SK-N-SH (cell line): ENCODE data around the gene MCF2L2. TPM values are rescaled to one million over a fixed set of nuclear protein-coding genes. Genes with fewer than 3 reads are reported as not detected.

Experiments
- CTCF ChIA-PET: fragments of 300-600, 350-600 bp; formaldehyde crosslinking; extraction: SDS; loops from one replicate; lab custom pipeline; 2021; lab: Yijun Ruan, JAX
- POLR2A ChIA-PET: fragments of 350-600 bp; sonication (Branson Sonifier 250); formaldehyde crosslinking; extraction: SDS; loops from one replicate; lab custom pipeline; 2020; ENCODE audit warnings: antibody characterized with exemption, inconsistent platforms; lab: Yijun Ruan, JAX
- DNase-seq: peaks from one replicate; pipeline ENCODE4 v3.0.0; 2012
- H2AFZ ChIP-seq: fragments of 200-600 bp; sonication (generic); 2 replicates; pipeline ENCODE4 v1.8.1; 2016; ENCODE audit warnings: antibody characterized with exemption, mild to moderate bottlenecking, low read depth
- H3F3A ChIP-seq: fragments of 200-600 bp; sonication (generic); replicated peaks from 2 replicates; pipeline ENCODE3; 2016; ENCODE audit warnings: antibody characterized with exemption, mild to moderate bottlenecking; ENCODE audit not compliant: insufficient read depth
- H3K27ac ChIP-seq, 2 experiments: fragments of 200-500 bp in 1 of 2; fragments of 200-600 bp in 1 of 2; sonication (Bioruptor generic) in 1 of 2; sonication (generic), shearing (Covaris generic) in 1 of 2; 2 replicates each; pipeline versions ENCODE4 v1.5.1 to v1.6.1; 2014 to 2016; ENCODE audit warnings: low read depth in 2 of 2, inconsistent platforms in 1 of 2, low read length in 1 of 2, mild to moderate bottlenecking in 1 of 2, mixed read lengths in 1 of 2
- H3K27me3 ChIP-seq: fragments of 200-600 bp; sonication (generic), shearing (Covaris generic); 2 replicates; pipeline ENCODE4 v1.6.1; 2016; ENCODE audit warnings: mixed run types; ENCODE audit not compliant: insufficient read depth
- H3K36me3 ChIP-seq, 2 experiments: fragments of 200-500 bp in 1 of 2; fragments of 200-600 bp in 1 of 2; sonication (Bioruptor generic) in 1 of 2; sonication (generic) in 1 of 2; replicated peaks in 1 of 2; 2 replicates each; pipeline versions ENCODE3 to v1.5.1; 2014 to 2016; ENCODE audit warnings: low read length in 1 of 2, mild to moderate bottlenecking in 1 of 2; ENCODE audit not compliant: insufficient read depth in 2 of 2, control insufficient read depth in 1 of 2
- H3K4me1 ChIP-seq, 2 experiments: fragments of 200-500 bp in 1 of 2; fragments of 200-600 bp in 1 of 2; sonication (Bioruptor generic) in 1 of 2; sonication (generic), shearing (Covaris generic) in 1 of 2; 2 replicates each; pipeline versions ENCODE4 v1.5.1 to v1.6.1; 2014 to 2016; ENCODE audit warnings: low read depth in 1 of 2, low read length in 1 of 2, mixed run types in 1 of 2; ENCODE audit not compliant: insufficient read depth in 2 of 2, control insufficient read depth in 1 of 2
- H3K4me2 ChIP-seq: fragments of 200-600 bp; sonication (generic), shearing (Covaris generic); 2 replicates; pipeline ENCODE4 v1.6.1; 2017; ENCODE audit warnings: mixed run types
- H3K4me3 ChIP-seq, 2 experiments: fragments of 200-500 bp in 1 of 2; fragments of 200-600 bp in 1 of 2; sonication (Bioruptor generic) in 1 of 2; sonication (generic), shearing (Covaris generic) in 1 of 2; 2 replicates each; pipeline versions ENCODE4 v1.5.1 to v1.8.1; 2014 to 2016; ENCODE audit warnings: low read depth in 2 of 2, inconsistent platforms in 1 of 2, low read length in 1 of 2, mild to moderate bottlenecking in 1 of 2, mixed read lengths in 1 of 2, moderate library complexity in 1 of 2
- H3K79me2 ChIP-seq: fragments of 200-600 bp; sonication (generic); 2 replicates; pipeline ENCODE4 v1.8.1; 2017; ENCODE audit warnings: mild to moderate bottlenecking; ENCODE audit not compliant: insufficient read depth
- H3K9ac ChIP-seq: fragments of 200-600 bp; sonication (generic); 2 replicates; pipeline ENCODE4 v1.6.1; 2017; ENCODE audit warnings: mixed run types
- H3K9me2 ChIP-seq: fragments of 200-600 bp; sonication (generic); 2 replicates; pipeline ENCODE4 v1.6.1; 2017; ENCODE audit warnings: mixed run types
- H3K9me3 ChIP-seq: fragments of 200-600 bp; sonication (generic); 2 replicates; pipeline ENCODE4 v1.6.1; 2017; ENCODE audit warnings: mixed run types, mild to moderate bottlenecking, moderate library complexity
- H4K20me1 ChIP-seq: fragments of 200-600 bp; sonication (generic); 2 replicates; pipeline ENCODE4 v1.6.1; 2017; ENCODE audit warnings: mild to moderate bottlenecking, mixed run types; ENCODE audit not compliant: insufficient read depth
- CHD2 ChIP-seq: fragments of 150-350 bp; IDR thresholded peaks from 2 replicates; pipeline ENCODE4 v1.6.1; 2018; ENCODE audit warnings: low read length; ENCODE audit not compliant: partially characterized antibody
- ELF1 ChIP-seq: IDR thresholded peaks from 2 replicates; pipeline ENCODE4 v1.4.0; 2012
- GABPA ChIP-seq: IDR thresholded peaks from 2 replicates; pipeline ENCODE4 v1.4.0; 2012; ENCODE audit warnings: low read depth, mild to moderate bottlenecking
- MAX ChIP-seq: IDR thresholded peaks from 2 replicates; pipeline ENCODE4 v1.4.0; 2012; ENCODE audit warnings: low read depth
- MEF2A ChIP-seq: IDR thresholded peaks from 2 replicates; pipeline ENCODE4 v1.4.0; 2012; ENCODE audit warnings: low read depth, borderline replicate concordance
- MXI1 ChIP-seq: IDR thresholded peaks from 2 replicates; pipeline ENCODE4 v1.6.1; 2012; ENCODE audit warnings: mild to moderate bottlenecking, low read depth, low read length, improper control_type of control experiment
- NFIC ChIP-seq: IDR thresholded peaks from 2 replicates; pipeline ENCODE4 v1.4.0; 2012; ENCODE audit warnings: borderline replicate concordance
- POLR2AphosphoS5 ChIP-seq: IDR thresholded peaks from 2 replicates; pipeline ENCODE4 v1.6.1; 2012; ENCODE audit warnings: low read depth, low read length
- RAD21 ChIP-seq: IDR thresholded peaks from 2 replicates; pipeline ENCODE4 v1.6.1; 2012; ENCODE audit warnings: mild to moderate bottlenecking, low read length
- RCOR1 ChIP-seq: fragments of 150-350 bp; IDR thresholded peaks from 2 replicates; pipeline ENCODE4 v1.6.1; 2017; ENCODE audit warnings: antibody characterized with exemption, low read length
- RFX5 ChIP-seq: IDR thresholded peaks from 2 replicates; pipeline ENCODE4 v1.6.1; 2012; ENCODE audit warnings: mild to moderate bottlenecking, improper control_type of control experiment, low read length
- RXRA ChIP-seq: IDR thresholded peaks from 2 replicates; pipeline ENCODE4 v1.4.0; 2012; ENCODE audit warnings: low read depth, mild to moderate bottlenecking, borderline replicate concordance
- SIN3A ChIP-seq: IDR thresholded peaks from 2 replicates; pipeline ENCODE4 v1.6.1; 2012; ENCODE audit warnings: low read depth, mild to moderate bottlenecking, low read length, moderate library complexity, borderline replicate concordance
- TAF1 ChIP-seq: IDR thresholded peaks from 2 replicates; pipeline ENCODE4 v1.6.1; 2012; ENCODE audit warnings: low read depth, mild to moderate bottlenecking, low read length, moderate library complexity, borderline replicate concordance
- YY1 ChIP-seq: IDR thresholded peaks from 2 replicates; pipeline ENCODE4 v1.4.0; 2012; ENCODE audit warnings: low read depth, mild to moderate bottlenecking
- WGBS: methylation state at CpG from one replicate; pipeline ENCODE4 v1.1.6; 2017; ENCODE audit warnings: low lambda C conversion rate; 5-methylcytosine and 5-hydroxymethylcytosine counted together
- polyA plus RNA-seq, 3 experiments: library from polyadenylated mRNA; depleted of rRNA; stranded (reverse); fragments of >200 nt; gene quantifications; 2 replicates each; pipeline ENCODE4 v1.2.3, GENCODE V29; 2012
- TF ChIP-seq, protein P1 (sequence below): IDR thresholded peaks from 2 replicates; pipeline ENCODE4; 2012

Gene MCF2L2
- polyA plus RNA-seq, 1 of the 3 experiments (the other 2 are of a cell fraction): 0.56 TPM

GRCh38 chr3:183252118-183252782 lies 176.2 kb downstream of the MCF2L2 start:
- H3K9ac ChIP-seq: peak overlapping the region; percentile 38; the same call in 1 of the 2 replicates
- peak overlapping the region; percentile 94; the same call in 1 of the 2 replicates for H3K4me2 ChIP-seq
- DNase-seq: no peak
- CTCF ChIA-PET: interaction anchor here (0.8 to 3.4 kb wide), 6 partner anchors 18 to 134 kb away, joined by 3 to 19 read pairs (median 3); no protein-coding TSS in a partner anchor
- POLR2A ChIA-PET: no interaction called here
- peak overlapping the region in 1 of 2 experiments; percentile 88; a peak in 3 of 4 replicates for H3K4me3 ChIP-seq
- no peaks in the 10 kb centered on the region for H3F3A ChIP-seq
- no peak for TF ChIP-seq MEF2A
- TF ChIP-seq SIN3A: no peak
- no peak for TF ChIP-seq CHD2
- no peak for TF ChIP-seq MAX
- TF ChIP-seq RAD21: no peak
- TF ChIP-seq RXRA: no peak
- no peak for TF ChIP-seq YY1
- no peak for TF ChIP-seq GABPA
- H3K4me1 ChIP-seq: peaks cover 0 to 2% of the 10 kb centered on the region in 2 experiments; a peak in 1 of 4 replicates
- no peaks in the 10 kb centered on the region for H3K9me3 ChIP-seq
- no peaks in the 10 kb centered on the region for H3K27me3 ChIP-seq
- H3K79me2 ChIP-seq: peaks cover 25% of the 10 kb centered on the region
- peaks cover 0 to 3% of the 10 kb centered on the region in 2 experiments for H3K36me3 ChIP-seq
- whole genome bisulfite sequencing: 95% methylated on average over 5 of the region's 5 CpGs
- H3K27ac ChIP-seq: peak overlapping the region in 1 of 2 experiments; percentile 77; a peak in 1 of 4 replicates
- no peaks in the 10 kb centered on the region for H3K9me2 ChIP-seq
- H2AFZ ChIP-seq: 0 out of 2 replicates have a peak overlapping the region, but pooled peaks have one; percentile 24
- H4K20me1 ChIP-seq: no peaks in the 10 kb centered on the region

GRCh38 chr3:183249006-183249718 lies 179.3 kb downstream of the MCF2L2 start:
- no peaks in the 10 kb centered on the region for H3K79me2 ChIP-seq
- POLR2A ChIA-PET: no interaction called here
- no peak overlapping the region for H3K27ac ChIP-seq
- H3K9ac ChIP-seq: no peak overlapping the region
- H3K4me3 ChIP-seq: no peak overlapping the region
- H3K36me3 ChIP-seq: no peaks in the 10 kb centered on the region
- WGBS: 98% methylated on average over 5 of the region's 6 CpGs
- no peaks in the 10 kb centered on the region for H3K9me2 ChIP-seq
- no peaks in the 10 kb centered on the region for H3K27me3 ChIP-seq
- no peak for DNase-seq
- no peaks in the 10 kb centered on the region for H4K20me1 ChIP-seq
- H3K4me1 ChIP-seq: no peaks in the 10 kb centered on the region; a peak in 1 of 4 replicates
- H3K4me2 ChIP-seq: no peak overlapping the region
- CTCF ChIA-PET: no interaction called here
- H2AFZ ChIP-seq: no peak overlapping the region
- H3K9me3 ChIP-seq: no peaks in the 10 kb centered on the region
- TF ChIP-seq NFIC: no peak
- no peak for TF ChIP-seq MEF2A
- TF ChIP-seq ELF1: no peak
- no peak for TF ChIP-seq TAF1
- no peak for TF ChIP-seq RAD21
- TF ChIP-seq MAX: no peak
- no peak for TF ChIP-seq SIN3A
- no peak for TF ChIP-seq YY1
- TF ChIP-seq, protein P1, sequence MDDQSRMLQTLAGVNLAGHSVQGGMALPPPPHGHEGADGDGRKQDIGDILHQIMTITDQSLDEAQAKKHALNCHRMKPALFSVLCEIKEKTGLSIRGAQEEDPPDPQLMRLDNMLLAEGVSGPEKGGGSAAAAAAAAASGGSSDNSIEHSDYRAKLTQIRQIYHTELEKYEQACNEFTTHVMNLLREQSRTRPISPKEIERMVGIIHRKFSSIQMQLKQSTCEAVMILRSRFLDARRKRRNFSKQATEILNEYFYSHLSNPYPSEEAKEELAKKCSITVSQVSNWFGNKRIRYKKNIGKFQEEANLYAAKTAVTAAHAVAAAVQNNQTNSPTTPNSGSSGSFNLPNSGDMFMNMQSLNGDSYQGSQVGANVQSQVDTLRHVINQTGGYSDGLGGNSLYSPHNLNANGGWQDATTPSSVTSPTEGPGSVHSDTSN: no peak
- TF ChIP-seq RCOR1: no peak
- TF ChIP-seq RXRA: no peak
- no peak for TF ChIP-seq RFX5
- no peak for TF ChIP-seq POLR2AphosphoS5
- no peak for TF ChIP-seq MXI1
- TF ChIP-seq, all 33 proteins: peak for 0
- no peaks in the 10 kb centered on the region for H3F3A ChIP-seq
